Upper lobe of left lung (tissue), 6 donors: ENCODE measurements around the gene RPLP1. TPM values are rescaled to one million over a fixed set of nuclear protein-coding genes. Genes with fewer than 3 reads are reported as not detected.

Experiments
- ATAC-seq, 2 donors: fragments of 200-7000 bp; cut with Tn5 transposase; one replicate each; pipeline ENCODE4 v1.9.1; 2022; ENCODE audit warnings: mild to moderate bottlenecking in 2 of 2, moderate library complexity in 2 of 2; ENCODE audit not compliant: low FRiP score in 2 of 2
- DNase-seq, 2 donors: peaks; one replicate each; pipeline ENCODE4 v3.0.0-alpha.2; 2019 to 2020
- H3K27ac ChIP-seq, 4 donors: fragments of 200-600 bp; sonication (generic); one replicate each; pipeline ENCODE4 v1.5.1; 2016 to 2019
- H3K27me3 ChIP-seq, 4 donors: fragments of 200-600 bp; sonication (generic); one replicate each; pipeline ENCODE4 v1.5.1; 2017 to 2019
- H3K36me3 ChIP-seq, 4 donors: fragments of 200-600 bp; sonication (generic); one replicate each; pipeline ENCODE4 v1.5.1; 2016 to 2019
- H3K4me1 ChIP-seq, 4 donors: fragments of 200-600 bp; sonication (generic); one replicate each; pipeline ENCODE4 v1.5.1; 2018 to 2019
- H3K4me3 ChIP-seq, 4 donors: fragments of 200-600 bp; sonication (generic); one replicate each; pipeline ENCODE4 v1.5.1; 2017 to 2019; ENCODE audit warnings: mild to moderate bottlenecking in 2 of 4, moderate library complexity in 1 of 4
- H3K9me3 ChIP-seq, 4 donors: fragments of 200-600 bp; sonication (generic); one replicate each; pipeline ENCODE4 v1.5.1; 2018 to 2019
- EP300 ChIP-seq, 4 donors: sonication (generic); formaldehyde crosslinking; IDR thresholded peaks; one replicate each; pipeline ENCODE4 v1.5.1; 2017; ENCODE audit warnings: antibody characterized with exemption in 4 of 4, control low read depth in 2 of 4
- POLR2A ChIP-seq, 4 donors: fragments of 450-650 bp; IDR thresholded peaks; one replicate each; pipeline ENCODE4 v1.5.1; 2016 to 2017; ENCODE audit warnings: antibody characterized with exemption in 4 of 4, mild to moderate bottlenecking in 2 of 4
- POLR2AphosphoS5 ChIP-seq, 2 donors: sonication (generic); formaldehyde crosslinking; IDR thresholded peaks; one replicate each; pipeline ENCODE4 v1.5.1; 2017; ENCODE audit warnings: antibody characterized with exemption in 2 of 2
- WGBS, 2 donors: methylation state at CpG; one replicate each; pipeline ENCODE4 v1.1.5; 2017 to 2018; 5-methylcytosine and 5-hydroxymethylcytosine counted together
- total RNA-seq, 6 donors: library from RNA; depleted of rRNA in 4 of 6; stranded (reverse); fragments of >200 nt in 4 of 6; gene quantifications; one replicate each; pipeline versions ENCODE4 v1.1.0 to v1.2.1, GENCODE V29; 2016 to 2021
- TF ChIP-seq, protein P1 (sequence below), 6 experiments: fragments of 450-650 bp in 4 of 6; fragments of 200-600 bp in 2 of 6; sonication (generic) in 2 of 6; IDR thresholded peaks; one replicate each; pipeline ENCODE4 v1.5.1; 2016 to 2019; ENCODE audit warnings: antibody characterized with exemption in 6 of 6
- donor health status: DM: no; HTN: no; CAD: no; lungs with moderate emphysema.
- donor health status: DM: no; HTN: yes; CAD: no; lungs with severe emphysema.

RPLP1 gene
- total RNA-seq, 6 donors from 2014 or later, result 339 to 1,933 (median 538) TPM

DNA sequence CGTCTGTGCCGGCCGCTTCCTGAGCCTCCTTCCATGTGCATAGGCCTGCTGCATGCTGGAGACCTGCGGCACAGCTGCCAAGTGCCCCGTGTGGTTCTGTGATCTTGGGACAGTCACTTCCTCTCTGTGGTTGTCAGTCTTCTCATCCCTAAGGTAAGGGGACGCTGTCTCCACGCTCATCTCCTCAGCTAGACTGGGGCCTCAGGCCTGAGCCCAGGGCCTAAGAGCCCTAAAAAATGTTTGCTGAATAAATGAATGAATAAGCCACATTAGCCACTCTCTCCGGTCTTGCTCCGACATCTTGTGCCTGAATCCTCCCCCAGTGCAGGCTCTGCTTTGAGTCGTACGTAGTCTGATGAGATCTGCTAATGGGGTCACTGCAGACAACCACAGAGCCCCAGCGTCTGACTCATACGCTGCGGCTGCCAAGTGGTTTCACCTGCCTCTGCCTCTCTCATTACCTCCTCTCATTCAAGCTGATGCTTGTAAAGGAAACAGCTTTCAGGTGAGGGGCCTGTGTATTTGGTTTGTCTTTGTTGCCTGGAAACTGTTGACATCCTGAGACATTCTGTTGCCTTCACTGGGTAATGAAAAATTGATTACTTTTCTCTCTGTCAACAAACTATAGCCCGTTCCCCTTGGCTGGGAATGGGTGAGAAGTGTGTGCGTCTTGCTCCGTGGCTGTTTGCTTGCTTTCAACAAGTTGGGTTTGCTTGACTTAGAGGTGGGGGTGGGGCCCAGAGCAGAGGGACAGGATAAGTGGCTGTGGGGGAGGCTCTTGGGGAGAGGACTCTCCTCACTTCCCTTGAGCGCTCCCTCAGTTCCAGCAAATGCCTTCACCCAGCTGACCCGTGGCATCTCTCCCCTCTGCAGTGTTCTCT lies 15.9 kb downstream of the RPLP1 start:
- H3K4me1 ChIP-seq, result peaks cover 6 to 38% (median 20%) of the 10 kb centered on the region in 4 donors
- H3K27ac ChIP-seq, result peak overlapping the region; percentile 68 to 75 (median 73)
- no peaks in the 10 kb centered on the region for H3K27me3 ChIP-seq
- H3K36me3 ChIP-seq, result no peaks in the 10 kb centered on the region
- peak; percentile 57 to 86 for ATAC-seq
- H3K4me3 ChIP-seq, result no peak overlapping the region
- H3K9me3 ChIP-seq, result no peaks in the 10 kb centered on the region
- peak in 1 of 2 donors; percentile 88 for DNase-seq
- peak in 1 of 4 donors; percentile 4 for TF ChIP-seq EP300 (IDR thresholded peaks at IDR 0.05)
- TF ChIP-seq, protein P1, sequence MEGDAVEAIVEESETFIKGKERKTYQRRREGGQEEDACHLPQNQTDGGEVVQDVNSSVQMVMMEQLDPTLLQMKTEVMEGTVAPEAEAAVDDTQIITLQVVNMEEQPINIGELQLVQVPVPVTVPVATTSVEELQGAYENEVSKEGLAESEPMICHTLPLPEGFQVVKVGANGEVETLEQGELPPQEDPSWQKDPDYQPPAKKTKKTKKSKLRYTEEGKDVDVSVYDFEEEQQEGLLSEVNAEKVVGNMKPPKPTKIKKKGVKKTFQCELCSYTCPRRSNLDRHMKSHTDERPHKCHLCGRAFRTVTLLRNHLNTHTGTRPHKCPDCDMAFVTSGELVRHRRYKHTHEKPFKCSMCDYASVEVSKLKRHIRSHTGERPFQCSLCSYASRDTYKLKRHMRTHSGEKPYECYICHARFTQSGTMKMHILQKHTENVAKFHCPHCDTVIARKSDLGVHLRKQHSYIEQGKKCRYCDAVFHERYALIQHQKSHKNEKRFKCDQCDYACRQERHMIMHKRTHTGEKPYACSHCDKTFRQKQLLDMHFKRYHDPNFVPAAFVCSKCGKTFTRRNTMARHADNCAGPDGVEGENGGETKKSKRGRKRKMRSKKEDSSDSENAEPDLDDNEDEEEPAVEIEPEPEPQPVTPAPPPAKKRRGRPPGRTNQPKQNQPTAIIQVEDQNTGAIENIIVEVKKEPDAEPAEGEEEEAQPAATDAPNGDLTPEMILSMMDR (IDR thresholded peaks at IDR 0.05), result no peak
- 48 to 65% methylated on average over 17 to 19 of the region's 19 CpGs for WGBS, 2 donors

DNA sequence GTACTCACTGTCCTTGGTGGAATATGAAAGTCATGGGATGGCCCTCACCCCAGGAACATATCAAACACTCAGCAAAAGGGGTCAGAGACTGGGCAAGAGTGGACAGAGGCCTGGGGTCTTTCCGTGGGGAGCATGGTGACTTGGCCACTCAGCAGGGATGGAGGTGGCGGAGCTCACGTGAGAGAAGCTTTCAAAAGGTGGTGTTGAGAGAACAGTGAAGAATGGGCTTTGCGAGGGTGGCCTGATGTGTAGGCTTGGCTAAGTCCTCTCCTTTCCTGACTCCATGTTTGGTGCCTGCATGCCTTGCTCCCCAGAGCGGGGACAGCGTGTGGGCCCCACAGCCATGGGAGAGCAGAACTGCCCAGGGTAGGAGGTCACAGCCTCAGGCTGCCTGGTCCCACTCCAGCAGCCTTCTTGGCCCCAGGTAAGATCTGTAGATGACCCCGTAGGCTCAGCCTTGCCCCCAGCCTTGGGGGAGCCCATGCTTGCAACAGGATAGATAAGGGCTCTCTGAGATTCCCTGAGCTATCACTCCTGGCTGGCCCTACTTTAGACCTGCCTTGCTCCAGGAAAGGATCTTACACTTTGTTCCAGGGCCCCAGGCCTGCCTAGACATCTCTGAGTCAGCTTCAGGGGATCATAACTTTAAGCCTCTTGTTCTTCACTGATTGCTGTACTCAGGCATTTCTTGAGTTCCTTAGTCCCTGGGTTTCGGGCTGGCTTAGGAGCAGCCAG lies 17.0 kb downstream of the RPLP1 start:
- ATAC-seq (no peak), DNase-seq (peak in 1 of 2 donors; percentile 37)
- no peaks in the 10 kb centered on the region for H3K9me3 ChIP-seq
- TF ChIP-seq POLR2A (IDR thresholded peaks at IDR 0.05) (no peak), EP300 (IDR thresholded peaks at IDR 0.05) (no peak), POLR2AphosphoS5 (IDR thresholded peaks at IDR 0.05) (no peak)
- TF ChIP-seq, protein P1 (IDR thresholded peaks at IDR 0.05), result no peak
- H3K4me3 ChIP-seq, result no peak overlapping the region
- peaks cover 6 to 35% (median 17%) of the 10 kb centered on the region in 4 donors for H3K4me1 ChIP-seq
- H3K27ac ChIP-seq, result peak overlapping the region in 3 of 4 donors; percentile 68 to 75 (median 71)
- H3K36me3 ChIP-seq, result no peaks in the 10 kb centered on the region
- no peaks in the 10 kb centered on the region for H3K27me3 ChIP-seq
- 93 to 96% methylated on average over 7 to 8 of the region's 8 CpGs for WGBS, 2 donors

DNA sequence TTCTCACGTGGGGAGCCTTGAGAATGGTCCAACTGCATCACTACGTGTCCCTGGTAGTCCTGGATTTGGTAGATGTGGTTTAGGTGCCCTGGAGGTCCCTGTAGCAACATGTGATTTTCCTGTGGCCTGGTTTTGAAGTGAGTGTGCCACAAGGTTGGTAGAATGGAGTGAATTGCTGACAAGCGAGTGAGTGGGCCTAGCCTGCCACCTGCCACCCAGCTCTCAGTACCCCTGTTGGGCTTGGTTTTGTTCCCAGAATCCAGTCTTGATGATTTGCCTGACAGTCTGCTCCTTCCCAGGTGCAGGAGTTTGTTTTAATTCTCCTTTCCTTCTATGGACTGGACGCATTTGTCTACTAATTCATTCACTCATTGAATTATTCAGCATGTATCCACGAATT lies 19.4 kb downstream of the RPLP1 start:
- no peak overlapping the region for H3K4me3 ChIP-seq
- TF ChIP-seq POLR2A (IDR thresholded peaks at IDR 0.05) (no peak), POLR2AphosphoS5 (IDR thresholded peaks at IDR 0.05) (no peak), EP300 (IDR thresholded peaks at IDR 0.05) (no peak)
- TF ChIP-seq, protein P1 (IDR thresholded peaks at IDR 0.05), result no peak
- no peaks in the 10 kb centered on the region for H3K36me3 ChIP-seq
- DNase-seq (no peak), ATAC-seq (no peak)
- no peaks in the 10 kb centered on the region for H3K27me3 ChIP-seq
- peaks cover 6 to 26% (median 16%) of the 10 kb centered on the region in 4 donors for H3K4me1 ChIP-seq
- 87 to 93% methylated on average over 5 of the region's 5 CpGs for WGBS, 2 donors
- H3K27ac ChIP-seq, result no peak overlapping the region
- H3K9me3 ChIP-seq, result no peaks in the 10 kb centered on the region

DNA sequence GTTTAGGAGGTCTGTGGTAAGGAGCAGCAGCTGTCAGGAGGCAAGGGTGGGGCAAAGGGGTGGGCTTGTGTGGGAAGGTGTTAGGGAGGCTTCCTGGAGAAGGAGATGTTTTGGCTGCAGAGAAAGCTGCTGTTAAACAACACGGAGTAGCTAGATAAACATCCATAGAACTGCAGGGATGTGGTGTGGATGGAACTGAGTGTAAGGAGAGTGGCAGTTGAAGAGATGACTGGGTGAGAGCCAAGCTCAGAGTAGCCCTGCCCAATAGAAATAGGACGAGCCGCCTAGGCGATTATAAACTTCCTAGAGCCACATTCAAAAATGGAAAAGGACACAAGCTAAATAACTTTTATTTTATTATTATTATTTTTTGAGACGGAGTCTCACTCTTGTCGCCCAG lies 19.9 kb downstream of the RPLP1 start:
- no peaks in the 10 kb centered on the region for H3K27me3 ChIP-seq
- DNase-seq, result no peak
- TF ChIP-seq POLR2AphosphoS5 (IDR thresholded peaks at IDR 0.05) (peak in 1 of 2 donors; percentile 8), EP300 (IDR thresholded peaks at IDR 0.05) (no peak), POLR2A (IDR thresholded peaks at IDR 0.05) (no peak)
- TF ChIP-seq, protein P1 (IDR thresholded peaks at IDR 0.05), result no peak
- no peak for ATAC-seq
- H3K36me3 ChIP-seq, result no peaks in the 10 kb centered on the region
- H3K27ac ChIP-seq, result no peak overlapping the region
- peaks cover 6 to 20% (median 13%) of the 10 kb centered on the region in 4 donors for H3K4me1 ChIP-seq
- H3K4me3 ChIP-seq, result no peak overlapping the region
- 71 to 83% methylated on average over 6 of the region's 6 CpGs for WGBS, 2 donors
- H3K9me3 ChIP-seq, result no peaks in the 10 kb centered on the region
